Sigmoid colon (tissue), 7 donors: ENCODE data around the gene EMID1. TPM values are rescaled to one million over a fixed set of nuclear protein-coding genes. Genes with fewer than 3 reads are reported as not detected.

Experiments
- DNase-seq: peaks from one replicate; pipeline ENCODE4 v3.0.0-alpha.2; 2019
- H3K27ac ChIP-seq, 4 donors: fragments of 200-600 bp; sonication (generic); one replicate each; pipeline ENCODE4 v1.5.1; 2016 to 2019; ENCODE audit warnings: mild to moderate bottlenecking in 1 of 4
- H3K27me3 ChIP-seq, 3 donors: fragments of 200-600 bp; sonication (generic); one replicate each; pipeline ENCODE4 v1.5.1; 2019; ENCODE audit warnings: mild to moderate bottlenecking in 1 of 3
- H3K36me3 ChIP-seq, 4 donors: fragments of 200-600 bp; sonication (generic); one replicate each; pipeline ENCODE4 v1.5.1; 2016 to 2019
- H3K4me1 ChIP-seq, 4 donors: fragments of 200-600 bp; sonication (generic); one replicate each; pipeline ENCODE4 v1.5.1; 2017 to 2019
- H3K4me3 ChIP-seq, 4 donors: fragments of 200-600 bp; sonication (generic); one replicate each; pipeline ENCODE4 v1.5.1; 2017 to 2019; ENCODE audit warnings: mild to moderate bottlenecking in 2 of 4, moderate library complexity in 1 of 4
- H3K9me3 ChIP-seq, 4 donors: fragments of 200-600 bp in 3 of 4; sonication (generic) in 3 of 4; one replicate each; pipeline versions ENCODE4 v1.5.1 to v1.6.1; 2013 to 2019
- EP300 ChIP-seq, 4 donors: sonication (generic); formaldehyde crosslinking; IDR thresholded peaks; one replicate each; pipeline ENCODE4 v1.6.1; 2017; ENCODE audit warnings: antibody characterized with exemption in 4 of 4
- POLR2A ChIP-seq, 2 donors: fragments of 450-650 bp; IDR thresholded peaks; one replicate each; pipeline ENCODE4 v1.6.1; 2016; ENCODE audit warnings: antibody characterized with exemption in 2 of 2, mild to moderate bottlenecking in 2 of 2, moderate library complexity in 2 of 2
- POLR2AphosphoS5 ChIP-seq, 4 donors: sonication (generic); formaldehyde crosslinking; IDR thresholded peaks; one replicate each; pipeline ENCODE4 v1.6.1; 2017; ENCODE audit warnings: antibody characterized with exemption in 4 of 4
- WGBS, 2 donors: extraction: QIAGEN DNeasy Blood & Tissue Kit; methylation state at CpG; one replicate each; pipeline ENCODE4 v1.1.7; 2013; 5-methylcytosine and 5-hydroxymethylcytosine counted together
- intact Hi-C: fragments of 100-400 bp; cut with DNase I; formaldehyde crosslinking; loops from one replicate; pipeline ENCODE4 v1.15.1; 2023
- polyA plus RNA-seq, 3 donors: library from polyadenylated mRNA; stranded (reverse); fragments of 200-250 nt; gene quantifications; one replicate each; pipeline ENCODE4 v1.2.3, GENCODE V29; 2013
- total RNA-seq, 4 donors: library from RNA; depleted of rRNA; stranded (reverse); fragments of >200 nt; gene quantifications; one replicate each; pipeline ENCODE4 v1.1.0, GENCODE V29; 2016
- TF ChIP-seq, protein P1 (sequence below), 4 experiments: fragments of 450-650 bp in 3 of 4; fragments of 200-600 bp in 1 of 4; IDR thresholded peaks; one replicate each; pipeline ENCODE4 v1.5.1; 2016 to 2019; ENCODE audit warnings: antibody characterized with exemption in 4 of 4, mild to moderate bottlenecking in 3 of 4, moderate library complexity in 2 of 4
- donor health status: healthy with polysubstance abuse.
- donor health status: Bipolar disorder and iron deficiency.
- donor health status: healthy.

The EMID1 gene
- total and polyA plus RNA-seq, 7 donors, result 0.27 to 5.9 (median 3.2) TPM

GRCh38 chr22:29202212-29203192 lies 3.2 kb upstream of the EMID1 start:
- Histone ChIP-seq H3K27me3 (peaks cover 0 to 5% (median 5%) of the 10 kb centered on the region in 3 donors), H3K4me3 (no peak overlapping the region), H3K4me1 (peaks cover 0 to 12% (median 9%) of the 10 kb centered on the region in 4 donors), H3K36me3 (no peaks in the 10 kb centered on the region), H3K9me3 (no peaks in the 10 kb centered on the region), H3K27ac (no peak overlapping the region)
- intact Hi-C loops, result no loop called here
- no peak for TF ChIP-seq EP300 (IDR thresholded peaks at IDR 0.05)
- TF ChIP-seq, protein P1, sequence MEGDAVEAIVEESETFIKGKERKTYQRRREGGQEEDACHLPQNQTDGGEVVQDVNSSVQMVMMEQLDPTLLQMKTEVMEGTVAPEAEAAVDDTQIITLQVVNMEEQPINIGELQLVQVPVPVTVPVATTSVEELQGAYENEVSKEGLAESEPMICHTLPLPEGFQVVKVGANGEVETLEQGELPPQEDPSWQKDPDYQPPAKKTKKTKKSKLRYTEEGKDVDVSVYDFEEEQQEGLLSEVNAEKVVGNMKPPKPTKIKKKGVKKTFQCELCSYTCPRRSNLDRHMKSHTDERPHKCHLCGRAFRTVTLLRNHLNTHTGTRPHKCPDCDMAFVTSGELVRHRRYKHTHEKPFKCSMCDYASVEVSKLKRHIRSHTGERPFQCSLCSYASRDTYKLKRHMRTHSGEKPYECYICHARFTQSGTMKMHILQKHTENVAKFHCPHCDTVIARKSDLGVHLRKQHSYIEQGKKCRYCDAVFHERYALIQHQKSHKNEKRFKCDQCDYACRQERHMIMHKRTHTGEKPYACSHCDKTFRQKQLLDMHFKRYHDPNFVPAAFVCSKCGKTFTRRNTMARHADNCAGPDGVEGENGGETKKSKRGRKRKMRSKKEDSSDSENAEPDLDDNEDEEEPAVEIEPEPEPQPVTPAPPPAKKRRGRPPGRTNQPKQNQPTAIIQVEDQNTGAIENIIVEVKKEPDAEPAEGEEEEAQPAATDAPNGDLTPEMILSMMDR (IDR thresholded peaks at IDR 0.05), result peak in 1 of 4 experiments; percentile 12
- 30 to 39% methylated on average over 24 of the region's 24 CpGs for WGBS, 2 donors
- no peak for DNase-seq

GRCh38 chr22:29203488-29204454 lies 1.9 kb upstream of the EMID1 start:
- H3K4me1 ChIP-seq, result peaks cover 0 to 12% (median 9%) of the 10 kb centered on the region in 4 donors
- 75 to 78% methylated on average over 9 of the region's 9 CpGs for WGBS, 2 donors
- no peaks in the 10 kb centered on the region for H3K9me3 ChIP-seq
- H3K4me3 ChIP-seq, result no peak overlapping the region
- H3K27me3 ChIP-seq, result peaks cover 0 to 5% (median 5%) of the 10 kb centered on the region in 3 donors
- no peaks in the 10 kb centered on the region for H3K36me3 ChIP-seq
- H3K27ac ChIP-seq, result no peak overlapping the region
- DNase-seq, result no peak
- intact Hi-C loops, result no loop called here
- TF ChIP-seq, protein P1 (IDR thresholded peaks at IDR 0.05), result no peak
- TF ChIP-seq POLR2A (IDR thresholded peaks at IDR 0.05), result no peak
- no peak for TF ChIP-seq POLR2AphosphoS5 (IDR thresholded peaks at IDR 0.05)
- no peak for TF ChIP-seq EP300 (IDR thresholded peaks at IDR 0.05)

GRCh38 chr22:29204455-29205183 lies 1.1 kb upstream of the EMID1 start:
- TF ChIP-seq, protein P1 (IDR thresholded peaks at IDR 0.05), result no peak
- TF ChIP-seq EP300 (IDR thresholded peaks at IDR 0.05) (no peak), POLR2A (IDR thresholded peaks at IDR 0.05) (no peak), POLR2AphosphoS5 (IDR thresholded peaks at IDR 0.05) (no peak)
- intact Hi-C loops, result no loop called here
- H3K27ac ChIP-seq, result no peak overlapping the region
- peaks cover 0 to 12% (median 9%) of the 10 kb centered on the region in 4 donors for H3K4me1 ChIP-seq
- peaks cover 0 to 5% (median 5%) of the 10 kb centered on the region in 3 donors for H3K27me3 ChIP-seq
- H3K4me3 ChIP-seq, result no peak overlapping the region
- no peak for DNase-seq
- no peaks in the 10 kb centered on the region for H3K9me3 ChIP-seq
- 74 to 83% methylated on average over 8 of the region's 8 CpGs for WGBS, 2 donors
- no peaks in the 10 kb centered on the region for H3K36me3 ChIP-seq

DNA sequence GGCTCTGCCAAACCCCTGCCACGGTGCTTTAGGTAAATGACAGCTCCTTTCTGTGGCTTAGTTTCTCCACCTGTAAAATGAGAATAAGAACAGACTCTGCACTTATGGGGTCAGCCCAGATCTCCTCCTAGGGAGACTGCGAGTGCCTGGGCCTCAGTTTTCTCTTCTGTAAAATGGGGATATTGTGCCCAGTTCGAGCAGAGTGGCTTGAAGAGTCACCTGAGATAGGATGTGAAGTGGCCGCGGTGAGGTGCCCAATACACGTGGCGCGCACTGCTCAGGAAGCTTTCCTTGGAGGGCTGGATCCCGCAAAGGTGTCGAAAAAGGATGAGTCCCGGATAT lies 473 bp upstream of the EMID1 start:
- intact Hi-C loops, result no loop called here
- H3K27me3 ChIP-seq, result peaks cover 0 to 5% (median 5%) of the 10 kb centered on the region in 3 donors

More for the DNA sequence above, 473 bp upstream of the EMID1 start:
- no peak for DNase-seq
- no peak overlapping the region for H3K27ac ChIP-seq
- H3K4me3 ChIP-seq, result peak overlapping the region; percentile 10 to 55 (median 51)
- 57 to 70% methylated on average over 11 of the region's 11 CpGs for WGBS, 2 donors
- H3K36me3 ChIP-seq, result no peaks in the 10 kb centered on the region
- TF ChIP-seq POLR2A (IDR thresholded peaks at IDR 0.05) (no peak), EP300 (IDR thresholded peaks at IDR 0.05) (no peak), POLR2AphosphoS5 (IDR thresholded peaks at IDR 0.05) (no peak)
- TF ChIP-seq, protein P1 (IDR thresholded peaks at IDR 0.05), result no peak
- H3K4me1 ChIP-seq, result peaks cover 0 to 12% (median 9%) of the 10 kb centered on the region in 4 donors
- no peaks in the 10 kb centered on the region for H3K9me3 ChIP-seq
